ENCODE results near the gene SLAMF7.

DNA sequence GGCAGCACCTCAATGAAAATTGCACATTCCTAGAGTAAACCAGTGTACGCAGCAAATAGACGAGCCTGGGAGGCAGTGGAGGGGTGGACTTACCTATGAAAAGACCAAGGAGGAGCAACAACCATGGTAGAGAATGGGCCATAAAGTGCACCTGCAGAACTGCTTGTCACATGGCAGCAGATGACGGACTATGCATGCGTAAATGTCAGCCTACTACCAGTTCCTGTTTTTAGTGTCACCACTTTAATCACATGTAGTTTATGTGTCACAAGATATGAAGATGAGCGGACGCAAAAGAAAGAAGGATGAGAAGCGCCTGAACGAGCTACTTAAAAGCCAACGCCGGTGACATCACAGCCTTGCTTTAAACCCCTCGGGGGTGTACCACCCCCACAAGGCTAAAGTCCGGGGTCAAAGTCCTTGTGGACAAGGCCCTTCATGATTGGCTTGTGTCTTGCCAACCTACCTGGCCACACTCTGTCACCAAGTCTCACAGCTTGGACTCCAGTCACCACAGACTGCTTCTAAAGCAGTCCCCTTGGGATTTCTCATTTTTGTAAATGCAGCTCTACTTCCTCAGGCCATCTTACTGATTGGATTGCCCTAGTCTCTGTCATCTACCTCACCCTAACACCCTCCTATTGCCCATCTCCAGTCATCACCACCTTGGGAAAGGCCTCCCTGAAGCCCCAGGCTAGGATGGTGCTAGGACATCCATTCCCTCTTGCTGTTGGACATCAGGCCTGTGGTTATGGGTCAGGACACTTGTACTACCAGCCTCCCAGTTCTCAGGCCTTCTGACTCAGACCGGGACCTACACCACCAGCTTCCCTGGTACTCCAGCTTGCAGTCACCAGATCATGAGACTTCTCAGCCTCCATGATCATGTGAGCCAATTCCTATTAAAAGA is 50.9 kb downstream of the SLAMF7 start:
- TF ChIP-seq POLR2A (IDR thresholded peaks at IDR 0.05; ENCODE audit: low read length) (no peak), GATA1 (IDR thresholded peaks at IDR 0.05; ENCODE audit: low read depth, low read length) (no peak)

All from erythroblast (primary cell).